GM23338 (cell line): ENCODE results near the gene OSBPL10. TPM values are rescaled to one million over a fixed set of nuclear protein-coding genes. Genes with fewer than 3 reads are reported as not detected.

Experiments
- ATAC-seq: fragments of 200-7000 bp; cut with Tn5 transposase; 3 replicates; pipeline ENCODE4 v1.9.1; 2020
- DNase-seq: peaks from one replicate; pipeline ENCODE4 v3.0.0-alpha.2; 2015; ENCODE audit warnings: low spot score
- H2AFZ ChIP-seq: fragments of 200-600 bp; sonication (generic); 2 replicates; pipeline ENCODE4 v1.8.0; 2016; ENCODE audit warnings: antibody characterized with exemption, mild to moderate bottlenecking, moderate library complexity
- H3F3A ChIP-seq: fragments of 200-600 bp; sonication (generic); replicated peaks from 2 replicates; pipeline ENCODE4 v1.8.0; 2017; ENCODE audit warnings: antibody characterized with exemption, mixed run types, low read depth
- H3K27ac ChIP-seq: fragments of 200-600 bp; sonication (generic); 2 replicates; pipeline ENCODE4 v1.6.1; 2016; ENCODE audit warnings: low read depth
- H3K27me3 ChIP-seq: fragments of 200-600 bp; sonication (generic); 2 replicates; pipeline ENCODE4 v1.8.0; 2016; ENCODE audit warnings: mild to moderate bottlenecking, mixed run types, moderate library complexity; ENCODE audit not compliant: insufficient read depth
- H3K36me3 ChIP-seq: fragments of 200-600 bp; sonication (generic); 2 replicates; pipeline ENCODE4 v1.8.0; 2016; ENCODE audit warnings: mild to moderate bottlenecking; ENCODE audit not compliant: insufficient read depth
- H3K4me1 ChIP-seq: fragments of 200-600 bp; sonication (generic); 2 replicates; pipeline ENCODE4 v1.8.0; 2016; ENCODE audit warnings: mild to moderate bottlenecking, moderate library complexity; ENCODE audit not compliant: insufficient read depth
- H3K4me2 ChIP-seq: fragments of 200-600 bp; sonication (generic); 2 replicates; pipeline ENCODE4 v1.7.1; 2017; ENCODE audit warnings: mixed run types
- H3K4me3 ChIP-seq: fragments of 200-600 bp; sonication (generic); 2 replicates; pipeline ENCODE4 v1.6.1; 2016; ENCODE audit warnings: mixed run types
- H3K79me2 ChIP-seq: fragments of 200-600 bp; sonication (generic); replicated peaks from 2 replicates; pipeline ENCODE4 v1.8.0; 2017; ENCODE audit warnings: mild to moderate bottlenecking; ENCODE audit not compliant: insufficient read depth
- H3K9me2 ChIP-seq: fragments of 200-600 bp; sonication (generic); 2 replicates; pipeline ENCODE4 v1.8.0; 2017; ENCODE audit not compliant: insufficient read depth
- H4K20me1 ChIP-seq: fragments of 200-600 bp; sonication (generic); replicated peaks from 2 replicates; pipeline ENCODE4 v1.8.0; 2017; ENCODE audit warnings: mild to moderate bottlenecking; ENCODE audit not compliant: insufficient read depth
- H3K27ac Mint-ChIP-seq: 2 replicates; pipeline ENCODE4 v1.8.0; 2020; ENCODE audit warnings: inconsistent platforms, mild to moderate bottlenecking, moderate library complexity, mixed read lengths
- H3K27me3 Mint-ChIP-seq: 3 replicates; pipeline ENCODE4 v1.8.0; 2022; ENCODE audit warnings: low read depth, mild to moderate bottlenecking, moderate library complexity, mixed read lengths, inconsistent platforms; ENCODE audit not compliant: insufficient read depth, poor library complexity
- H3K36me3 Mint-ChIP-seq: 3 replicates; pipeline ENCODE4 v1.8.0; 2021; ENCODE audit warnings: low read depth, mild to moderate bottlenecking, inconsistent platforms, moderate library complexity, mixed read lengths
- H3K4me1 Mint-ChIP-seq: 3 replicates; pipeline ENCODE4 v1.8.0; 2020; ENCODE audit warnings: mild to moderate bottlenecking, inconsistent platforms, mixed read lengths
- H3K4me3 Mint-ChIP-seq: 3 replicates; pipeline ENCODE4 v1.8.0; 2021; ENCODE audit warnings: moderate library complexity, mild to moderate bottlenecking, inconsistent platforms, mixed read lengths
- H3K9me3 Mint-ChIP-seq: 3 replicates; pipeline ENCODE4 v1.8.0; 2020; ENCODE audit warnings: moderate library complexity, mild to moderate bottlenecking, inconsistent platforms, mixed read lengths
- CREB1 ChIP-seq: fragments of 250-450 bp; sonication (Bioruptor Pico); IDR thresholded peaks from 2 replicates; pipeline ENCODE4 v1.5.0; 2020; ENCODE audit warnings: low read depth, mild to moderate bottlenecking, moderate library complexity
- EZH2 ChIP-seq: fragments of 200-600 bp; sonication (generic); IDR thresholded peaks from one replicate; pipeline ENCODE4 v1.8.0; 2017; ENCODE audit warnings: antibody characterized with exemption, mild to moderate bottlenecking, low read depth; ENCODE audit not compliant: unreplicated experiment
- EZH2phosphoT487 ChIP-seq: fragments of 200-600 bp; sonication (generic); IDR thresholded peaks from one replicate; pipeline ENCODE4 v1.8.1; 2018; ENCODE audit warnings: antibody characterized with exemption; ENCODE audit not compliant: unreplicated experiment
- NANOG ChIP-seq: IDR thresholded peaks from 2 replicates; pipeline ENCODE4 v1.6.1; 2016; ENCODE audit warnings: antibody characterized with exemption, borderline replicate concordance
- POLR2AphosphoS5 ChIP-seq: IDR thresholded peaks from 2 replicates; pipeline ENCODE4 v1.6.1; 2016; ENCODE audit warnings: antibody characterized with exemption, low read depth
- STAT1 ChIP-seq: IDR thresholded peaks from one replicate; pipeline ENCODE4 v1.6.1; 2016; ENCODE audit warnings: antibody characterized with exemption; ENCODE audit not compliant: unreplicated experiment
- ZNF114 ChIP-seq: fragments of 250-450 bp; sonication (Bioruptor Pico); IDR thresholded peaks from 2 replicates; pipeline ENCODE4 v1.5.0; 2020; ENCODE audit warnings: mild to moderate bottlenecking, moderate library complexity
- ZNF331 ChIP-seq: fragments of 250-450 bp; sonication (Bioruptor Pico); IDR thresholded peaks from 2 replicates; pipeline ENCODE4 v1.5.0; 2020; ENCODE audit warnings: low read depth, mild to moderate bottlenecking, moderate library complexity
- polyA plus RNA-seq: library from polyadenylated mRNA; unstranded; fragments of >200 nt; fragmentation: Nextera tagmentation; extraction: Ambion mirVana; gene quantifications from 2 replicates; pipeline ENCODE4 v1.2.1, GENCODE V29; 2016
- total RNA-seq: library from RNA; depleted of rRNA; stranded (reverse); fragments of >200 nt; shearing (Covaris generic); gene quantifications from 2 replicates; pipeline ENCODE4 v1.2.3, GENCODE V29; 2014
- TF ChIP-seq, protein P1 (sequence below), 2 experiments: fragments of 200-600 bp in 1 of 2; sonication (generic) in 1 of 2; conservative IDR thresholded peaks; 2 replicates each; pipeline versions ENCODE4 v1.5.1 to v1.6.1; 2016 to 2017; ENCODE audit warnings: antibody characterized with exemption in 2 of 2, low read depth in 2 of 2, mild to moderate bottlenecking in 2 of 2, moderate library complexity in 1 of 2
- TF ChIP-seq, protein P2 (sequence below): IDR thresholded peaks from 2 replicates; pipeline ENCODE4 v1.6.1; 2016; ENCODE audit warnings: antibody characterized with exemption
- TF ChIP-seq, protein P3 (sequence below): fragments of 250-450 bp; sonication (Bioruptor Pico); IDR thresholded peaks from 2 replicates; pipeline ENCODE4 v1.5.0; 2020; ENCODE audit warnings: mild to moderate bottlenecking, moderate library complexity

The OSBPL10 gene
- total and polyA plus RNA-seq, 2 experiments from 2014 or later, result 23.8 to 149 TPM

DNA sequence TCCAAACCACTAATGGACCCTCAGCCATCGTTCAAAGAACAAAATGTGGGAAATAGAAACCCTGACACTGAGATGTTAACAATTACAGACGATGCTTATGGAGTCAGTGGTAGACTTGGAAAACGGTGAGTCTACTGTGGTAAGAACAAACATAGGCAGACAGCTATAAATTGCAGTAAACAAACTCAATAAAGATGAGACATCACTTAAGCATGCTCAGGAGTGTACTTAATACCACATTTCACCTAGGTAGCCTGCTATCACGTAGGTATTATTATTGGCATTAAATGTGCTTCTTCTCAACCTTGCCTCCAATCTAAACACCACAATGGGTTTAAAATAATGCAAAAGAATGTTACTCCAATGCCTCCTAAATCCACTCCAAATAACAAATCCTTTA, 2.5 kb downstream of the OSBPL10 start:
- no peaks in the 10 kb centered on the region for H3K9me3 Mint-ChIP-seq
- peaks cover 57% of the 10 kb centered on the region for H3K4me1 Mint-ChIP-seq
- H3K27ac Mint-ChIP-seq, result no peak overlapping the region
- Histone ChIP-seq H3K4me3 (peak overlapping the region; percentile 95), H3F3A (0 out of 2 replicates have a peak, but pooled peaks cover under 1% of the 10 kb centered on the region), H3K36me3 (0 out of 2 replicates have a peak, but pooled peaks cover 5% of the 10 kb centered on the region), H3K27me3 (no peaks in the 10 kb centered on the region), H3K4me1 (peaks cover 52% of the 10 kb centered on the region), H3K79me2 (peaks cover 83% of the 10 kb centered on the region), H3K4me2 (peak overlapping the region; percentile 98), H3K9me2 (no peaks in the 10 kb centered on the region), H2AFZ (no peak overlapping the region), H3K27ac (no peak overlapping the region), H4K20me1 (peaks cover 13% of the 10 kb centered on the region; the same call in 1 of the 2 replicates)
- DNase-seq (no peak), ATAC-seq (no peak)
- TF ChIP-seq ZNF331 (CRISPR knock-in tag) (no peak), EZH2 (no peak), STAT1 (no peak)
- H3K4me3 Mint-ChIP-seq, result peak overlapping the region; percentile 89; the same call in 1 of the 3 replicates
- peaks cover 32% of the 10 kb centered on the region for H3K36me3 Mint-ChIP-seq
- H3K27me3 Mint-ChIP-seq, result peaks cover 17% of the 10 kb centered on the region

DNA sequence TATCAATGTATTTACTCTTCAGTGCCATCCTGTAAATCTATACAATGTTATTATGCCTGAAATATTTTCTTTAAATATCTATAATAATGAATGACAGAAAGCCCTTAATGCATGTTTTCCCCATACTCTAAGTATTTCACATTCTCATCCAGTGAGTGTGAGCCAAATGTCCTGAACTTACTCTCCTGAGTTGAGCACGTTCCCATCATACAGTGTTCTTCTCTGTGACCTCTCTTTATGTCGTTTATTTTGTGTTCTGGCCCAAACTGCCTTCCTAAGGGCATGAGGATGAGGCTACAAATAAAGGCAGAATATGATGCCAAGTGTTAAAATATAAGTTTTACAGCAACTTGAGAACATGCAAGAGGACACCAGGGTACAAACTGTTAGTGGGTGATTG, 3.3 kb downstream of the OSBPL10 start:
- H3K4me3 Mint-ChIP-seq, result no peak overlapping the region
- TF ChIP-seq, protein P1, sequence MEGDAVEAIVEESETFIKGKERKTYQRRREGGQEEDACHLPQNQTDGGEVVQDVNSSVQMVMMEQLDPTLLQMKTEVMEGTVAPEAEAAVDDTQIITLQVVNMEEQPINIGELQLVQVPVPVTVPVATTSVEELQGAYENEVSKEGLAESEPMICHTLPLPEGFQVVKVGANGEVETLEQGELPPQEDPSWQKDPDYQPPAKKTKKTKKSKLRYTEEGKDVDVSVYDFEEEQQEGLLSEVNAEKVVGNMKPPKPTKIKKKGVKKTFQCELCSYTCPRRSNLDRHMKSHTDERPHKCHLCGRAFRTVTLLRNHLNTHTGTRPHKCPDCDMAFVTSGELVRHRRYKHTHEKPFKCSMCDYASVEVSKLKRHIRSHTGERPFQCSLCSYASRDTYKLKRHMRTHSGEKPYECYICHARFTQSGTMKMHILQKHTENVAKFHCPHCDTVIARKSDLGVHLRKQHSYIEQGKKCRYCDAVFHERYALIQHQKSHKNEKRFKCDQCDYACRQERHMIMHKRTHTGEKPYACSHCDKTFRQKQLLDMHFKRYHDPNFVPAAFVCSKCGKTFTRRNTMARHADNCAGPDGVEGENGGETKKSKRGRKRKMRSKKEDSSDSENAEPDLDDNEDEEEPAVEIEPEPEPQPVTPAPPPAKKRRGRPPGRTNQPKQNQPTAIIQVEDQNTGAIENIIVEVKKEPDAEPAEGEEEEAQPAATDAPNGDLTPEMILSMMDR (conservative IDR thresholded peaks at IDR 0.05; ENCODE audit: low read depth in 2 of 2), result no peak
- no peak for TF ChIP-seq NANOG
- TF ChIP-seq ZNF114 (CRISPR knock-in tag), result no peak
- no peak for TF ChIP-seq EZH2
- TF ChIP-seq, protein P2, sequence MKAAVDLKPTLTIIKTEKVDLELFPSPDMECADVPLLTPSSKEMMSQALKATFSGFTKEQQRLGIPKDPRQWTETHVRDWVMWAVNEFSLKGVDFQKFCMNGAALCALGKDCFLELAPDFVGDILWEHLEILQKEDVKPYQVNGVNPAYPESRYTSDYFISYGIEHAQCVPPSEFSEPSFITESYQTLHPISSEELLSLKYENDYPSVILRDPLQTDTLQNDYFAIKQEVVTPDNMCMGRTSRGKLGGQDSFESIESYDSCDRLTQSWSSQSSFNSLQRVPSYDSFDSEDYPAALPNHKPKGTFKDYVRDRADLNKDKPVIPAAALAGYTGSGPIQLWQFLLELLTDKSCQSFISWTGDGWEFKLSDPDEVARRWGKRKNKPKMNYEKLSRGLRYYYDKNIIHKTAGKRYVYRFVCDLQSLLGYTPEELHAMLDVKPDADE, result no peak
- no peak for TF ChIP-seq STAT1
- TF ChIP-seq, protein P3, sequence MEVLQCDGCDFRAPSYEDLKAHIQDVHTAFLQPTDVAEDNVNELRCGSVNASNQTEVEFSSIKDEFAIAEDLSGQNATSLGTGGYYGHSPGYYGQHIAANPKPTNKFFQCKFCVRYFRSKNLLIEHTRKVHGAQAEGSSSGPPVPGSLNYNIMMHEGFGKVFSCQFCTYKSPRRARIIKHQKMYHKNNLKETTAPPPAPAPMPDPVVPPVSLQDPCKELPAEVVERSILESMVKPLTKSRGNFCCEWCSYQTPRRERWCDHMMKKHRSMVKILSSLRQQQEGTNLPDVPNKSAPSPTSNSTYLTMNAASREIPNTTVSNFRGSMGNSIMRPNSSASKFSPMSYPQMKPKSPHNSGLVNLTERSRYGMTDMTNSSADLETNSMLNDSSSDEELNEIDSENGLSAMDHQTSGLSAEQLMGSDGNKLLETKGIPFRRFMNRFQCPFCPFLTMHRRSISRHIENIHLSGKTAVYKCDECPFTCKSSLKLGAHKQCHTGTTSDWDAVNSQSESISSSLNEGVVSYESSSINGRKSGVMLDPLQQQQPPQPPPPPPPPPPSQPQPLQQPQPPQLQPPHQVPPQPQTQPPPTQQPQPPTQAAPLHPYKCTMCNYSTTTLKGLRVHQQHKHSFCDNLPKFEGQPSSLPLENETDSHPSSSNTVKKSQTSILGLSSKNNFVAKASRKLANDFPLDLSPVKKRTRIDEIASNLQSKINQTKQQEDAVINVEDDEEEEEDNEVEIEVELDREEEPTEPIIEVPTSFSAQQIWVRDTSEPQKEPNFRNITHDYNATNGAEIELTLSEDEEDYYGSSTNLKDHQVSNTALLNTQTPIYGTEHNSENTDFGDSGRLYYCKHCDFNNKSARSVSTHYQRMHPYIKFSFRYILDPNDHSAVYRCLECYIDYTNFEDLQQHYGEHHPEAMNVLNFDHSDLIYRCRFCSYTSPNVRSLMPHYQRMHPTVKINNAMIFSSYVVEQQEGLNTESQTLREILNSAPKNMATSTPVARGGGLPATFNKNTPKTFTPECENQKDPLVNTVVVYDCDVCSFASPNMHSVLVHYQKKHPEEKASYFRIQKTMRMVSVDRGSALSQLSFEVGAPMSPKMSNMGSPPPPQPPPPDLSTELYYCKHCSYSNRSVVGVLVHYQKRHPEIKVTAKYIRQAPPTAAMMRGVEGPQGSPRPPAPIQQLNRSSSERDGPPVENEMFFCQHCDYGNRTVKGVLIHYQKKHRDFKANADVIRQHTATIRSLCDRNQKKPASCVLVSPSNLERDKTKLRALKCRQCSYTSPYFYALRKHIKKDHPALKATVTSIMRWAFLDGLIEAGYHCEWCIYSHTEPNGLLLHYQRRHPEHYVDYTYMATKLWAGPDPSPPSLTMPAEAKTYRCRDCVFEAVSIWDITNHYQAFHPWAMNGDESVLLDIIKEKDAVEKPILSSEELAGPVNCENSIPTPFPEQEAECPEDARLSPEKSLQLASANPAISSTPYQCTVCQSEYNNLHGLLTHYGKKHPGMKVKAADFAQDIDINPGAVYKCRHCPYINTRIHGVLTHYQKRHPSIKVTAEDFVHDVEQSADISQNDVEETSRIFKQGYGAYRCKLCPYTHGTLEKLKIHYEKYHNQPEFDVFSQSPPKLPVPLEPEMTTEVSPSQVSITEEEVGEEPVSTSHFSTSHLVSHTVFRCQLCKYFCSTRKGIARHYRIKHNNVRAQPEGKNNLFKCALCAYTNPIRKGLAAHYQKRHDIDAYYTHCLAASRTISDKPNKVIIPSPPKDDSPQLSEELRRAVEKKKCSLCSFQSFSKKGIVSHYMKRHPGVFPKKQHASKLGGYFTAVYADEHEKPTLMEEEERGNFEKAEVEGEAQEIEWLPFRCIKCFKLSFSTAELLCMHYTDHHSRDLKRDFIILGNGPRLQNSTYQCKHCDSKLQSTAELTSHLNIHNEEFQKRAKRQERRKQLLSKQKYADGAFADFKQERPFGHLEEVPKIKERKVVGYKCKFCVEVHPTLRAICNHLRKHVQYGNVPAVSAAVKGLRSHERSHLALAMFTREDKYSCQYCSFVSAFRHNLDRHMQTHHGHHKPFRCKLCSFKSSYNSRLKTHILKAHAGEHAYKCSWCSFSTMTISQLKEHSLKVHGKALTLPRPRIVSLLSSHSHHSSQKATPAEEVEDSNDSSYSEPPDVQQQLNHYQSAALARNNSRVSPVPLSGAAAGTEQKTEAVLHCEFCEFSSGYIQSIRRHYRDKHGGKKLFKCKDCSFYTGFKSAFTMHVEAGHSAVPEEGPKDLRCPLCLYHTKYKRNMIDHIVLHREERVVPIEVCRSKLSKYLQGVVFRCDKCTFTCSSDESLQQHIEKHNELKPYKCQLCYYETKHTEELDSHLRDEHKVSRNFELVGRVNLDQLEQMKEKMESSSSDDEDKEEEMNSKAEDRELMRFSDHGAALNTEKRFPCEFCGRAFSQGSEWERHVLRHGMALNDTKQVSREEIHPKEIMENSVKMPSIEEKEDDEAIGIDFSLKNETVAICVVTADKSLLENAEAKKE (CRISPR knock-in tag), result no peak
- TF ChIP-seq POLR2AphosphoS5, result no peak
- no peak for TF ChIP-seq ZNF331 (CRISPR knock-in tag)
- no peak for TF ChIP-seq CREB1 (CRISPR knock-in tag)
- TF ChIP-seq EZH2phosphoT487, result no peak

More for the DNA sequence above, 3.3 kb downstream of the OSBPL10 start:
- Histone ChIP-seq H4K20me1 (peaks cover 13% of the 10 kb centered on the region; the same call in 1 of the 2 replicates), H3K79me2 (peaks cover 84% of the 10 kb centered on the region), H3K4me2 (no peak overlapping the region), H2AFZ (no peak overlapping the region), H3K27me3 (no peaks in the 10 kb centered on the region), H3F3A (no peaks in the 10 kb centered on the region), H3K4me1 (peaks cover 57% of the 10 kb centered on the region), H3K27ac (no peak overlapping the region), H3K4me3 (no peak overlapping the region), H3K36me3 (0 out of 2 replicates have a peak, but pooled peaks cover 5% of the 10 kb centered on the region), H3K9me2 (no peaks in the 10 kb centered on the region)
- H3K9me3 Mint-ChIP-seq, result no peaks in the 10 kb centered on the region
- DNase-seq (no peak), ATAC-seq (no peak)
- peaks cover 61% of the 10 kb centered on the region for H3K4me1 Mint-ChIP-seq
- H3K27ac Mint-ChIP-seq, result no peak overlapping the region
- H3K36me3 Mint-ChIP-seq, result peaks cover 28% of the 10 kb centered on the region
- peaks cover 17% of the 10 kb centered on the region for H3K27me3 Mint-ChIP-seq
